NCI-H187 (cell line): ENCODE measurements around the gene PRPF38A.

ENCODE experiments used
- DNase-seq, 2 experiments: peaks; one replicate each; lab custom pipeline; 2025; lab: John Stamatoyannopoulos, UW

PRPF38A gene

GRCh38 chr1:52463891-52464290 lies 59.5 kb downstream of the PRPF38A start:
- DNase-seq: no peak

- no peak for DNase-seq
These were observed 64.7 kb downstream of the PRPF38A start for GRCh38 chr1:52469108-52469507.
